ENCODE measurements around the gene SLX4IP.

- TF ChIP-seq, protein P1, sequence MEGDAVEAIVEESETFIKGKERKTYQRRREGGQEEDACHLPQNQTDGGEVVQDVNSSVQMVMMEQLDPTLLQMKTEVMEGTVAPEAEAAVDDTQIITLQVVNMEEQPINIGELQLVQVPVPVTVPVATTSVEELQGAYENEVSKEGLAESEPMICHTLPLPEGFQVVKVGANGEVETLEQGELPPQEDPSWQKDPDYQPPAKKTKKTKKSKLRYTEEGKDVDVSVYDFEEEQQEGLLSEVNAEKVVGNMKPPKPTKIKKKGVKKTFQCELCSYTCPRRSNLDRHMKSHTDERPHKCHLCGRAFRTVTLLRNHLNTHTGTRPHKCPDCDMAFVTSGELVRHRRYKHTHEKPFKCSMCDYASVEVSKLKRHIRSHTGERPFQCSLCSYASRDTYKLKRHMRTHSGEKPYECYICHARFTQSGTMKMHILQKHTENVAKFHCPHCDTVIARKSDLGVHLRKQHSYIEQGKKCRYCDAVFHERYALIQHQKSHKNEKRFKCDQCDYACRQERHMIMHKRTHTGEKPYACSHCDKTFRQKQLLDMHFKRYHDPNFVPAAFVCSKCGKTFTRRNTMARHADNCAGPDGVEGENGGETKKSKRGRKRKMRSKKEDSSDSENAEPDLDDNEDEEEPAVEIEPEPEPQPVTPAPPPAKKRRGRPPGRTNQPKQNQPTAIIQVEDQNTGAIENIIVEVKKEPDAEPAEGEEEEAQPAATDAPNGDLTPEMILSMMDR (IDR thresholded peaks at IDR 0.05) = no peak
- TF ChIP-seq POLR2A (IDR thresholded peaks at IDR 0.05) = no peak
Observed at GRCh38 chr20:10639077-10639736, 204.1 kb downstream of the SLX4IP start.

Measured in adrenal gland (tissue), 5 donors.